GM19023 (cell line): ENCODE results near the gene NCBP1.
"Not testable (repeated sequence)": the region's sequence is repeated elsewhere in the genome, so short reads cannot be mapped to it uniquely, and the experiment has no call there.

Source experiments
- ATAC-seq: cut with Tn5 transposase; IDR thresholded peaks from one replicate; pipeline ENCODE4 v1.9.1; 2021; ENCODE audit warnings: mild to moderate bottlenecking, moderate library complexity; ENCODE audit not compliant: unreplicated experiment

Gene NCBP1

DNA sequence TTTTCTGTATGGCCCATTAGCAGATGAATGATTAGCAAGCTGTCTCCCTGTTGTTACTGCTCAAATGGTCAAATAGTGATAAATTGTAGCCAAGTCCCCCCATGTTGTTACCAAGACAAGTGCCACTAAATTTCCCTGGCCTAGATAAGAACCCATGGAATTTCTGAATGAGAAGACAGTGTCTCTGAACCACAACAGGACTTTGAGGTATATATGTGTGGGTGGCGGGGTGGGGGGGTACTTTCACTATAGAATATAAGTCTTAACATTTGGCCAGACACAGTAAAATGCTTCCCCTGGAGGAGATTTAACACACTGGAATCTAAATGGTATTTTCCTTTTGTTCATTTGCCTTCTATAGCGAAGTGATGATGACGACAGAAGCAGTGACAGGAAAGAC is 34.9 kb downstream of the NCBP1 start:
- no peak for ATAC-seq

DNA sequence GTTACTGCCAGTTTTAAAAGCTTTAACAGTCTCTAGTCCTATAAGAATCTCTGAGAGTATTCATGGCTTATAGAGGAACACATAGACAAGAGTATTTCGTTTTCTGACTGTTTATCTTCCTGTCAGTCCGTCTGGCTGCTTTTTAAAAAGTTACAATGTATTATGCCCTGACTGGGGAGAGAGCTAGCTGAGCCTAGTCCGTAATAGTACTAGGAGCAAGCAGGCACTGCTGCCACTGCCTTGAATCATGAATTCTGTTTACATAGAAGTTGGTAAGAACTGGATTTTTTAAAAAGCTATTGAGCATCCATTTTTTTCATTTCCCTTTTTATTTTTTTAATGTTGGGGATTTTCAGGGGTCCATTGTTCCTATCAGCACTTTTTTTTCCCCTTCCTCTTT is 37.0 kb downstream of the NCBP1 start:
- no peak for ATAC-seq

DNA sequence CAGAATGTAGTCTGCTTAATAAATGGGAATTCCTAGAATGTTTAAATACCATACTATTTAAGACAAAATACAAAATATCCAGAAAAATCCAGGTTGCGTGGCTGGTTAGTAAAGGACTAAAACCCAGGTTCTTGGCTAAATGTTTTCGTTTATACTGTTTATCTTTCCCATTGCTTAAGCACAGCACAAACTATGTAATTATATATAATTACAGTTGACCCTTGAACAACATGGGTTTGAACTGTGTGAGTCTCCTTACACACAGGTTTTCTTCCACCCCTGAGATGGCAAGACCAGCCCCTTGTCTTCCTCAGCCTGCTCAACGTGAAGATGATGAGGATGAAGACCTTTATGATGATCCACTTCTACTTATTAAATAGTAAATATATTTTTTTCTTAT is 38.8 kb downstream of the NCBP1 start:
- no peak for ATAC-seq

DNA sequence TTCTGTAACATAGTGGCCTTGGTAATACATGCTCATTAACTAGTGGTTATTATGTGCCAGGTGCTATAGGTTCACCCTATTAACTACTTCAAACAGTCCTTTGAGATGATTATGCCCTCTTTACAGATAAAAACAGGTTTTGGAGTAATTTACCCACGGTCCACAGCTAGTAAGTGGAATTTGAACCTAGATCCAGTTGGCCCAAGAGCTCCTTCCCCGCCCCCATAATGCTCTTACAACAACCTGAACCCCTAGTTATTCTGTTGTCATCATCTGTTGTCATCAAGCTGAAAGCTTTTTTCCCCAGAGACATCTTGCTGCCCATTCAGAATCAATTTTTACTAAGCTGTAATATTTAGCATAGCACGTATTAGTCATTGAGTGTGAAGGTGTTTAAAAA is 40.3 kb downstream of the NCBP1 start:
- ATAC-seq = no peak

DNA sequence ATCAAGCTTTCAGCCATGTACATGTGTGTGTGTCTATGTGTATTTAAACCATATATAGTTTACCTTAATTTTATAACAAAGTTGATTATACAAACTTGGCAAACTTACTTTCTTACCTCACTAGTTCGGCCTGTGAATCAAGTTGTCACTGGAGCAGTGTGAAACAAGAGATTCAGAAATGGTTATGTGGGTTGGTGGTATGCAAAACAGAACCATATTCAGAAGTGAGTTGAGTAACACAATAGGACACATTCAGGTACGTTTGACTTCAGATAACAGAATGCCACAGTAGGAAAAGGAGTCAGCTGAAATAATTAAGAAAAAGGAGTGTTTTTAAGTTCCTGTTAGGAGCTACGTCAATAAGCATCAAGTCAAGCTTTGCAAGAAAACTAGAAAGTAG is 42.0 kb downstream of the NCBP1 start:
- no peak for ATAC-seq

DNA sequence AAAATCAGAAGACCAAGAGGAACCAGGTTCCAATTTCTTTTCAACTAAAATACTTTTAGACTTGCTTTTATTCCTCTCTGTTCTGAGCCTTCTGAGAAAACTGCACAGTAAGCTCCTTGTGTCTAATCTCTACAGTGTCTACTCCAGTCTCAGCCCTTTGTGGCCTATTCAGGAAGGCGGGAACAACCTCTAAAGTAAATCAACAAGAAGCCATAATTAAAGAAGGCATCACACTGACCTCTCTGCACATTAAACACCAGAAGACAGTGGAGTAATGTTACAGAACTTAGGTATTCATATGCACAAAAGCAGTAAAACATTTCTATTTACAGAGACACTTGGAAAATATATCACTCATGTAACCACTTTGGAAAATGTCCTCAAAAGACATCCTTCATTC is 48.6 kb downstream of the NCBP1 start:
- no peak for ATAC-seq

DNA sequence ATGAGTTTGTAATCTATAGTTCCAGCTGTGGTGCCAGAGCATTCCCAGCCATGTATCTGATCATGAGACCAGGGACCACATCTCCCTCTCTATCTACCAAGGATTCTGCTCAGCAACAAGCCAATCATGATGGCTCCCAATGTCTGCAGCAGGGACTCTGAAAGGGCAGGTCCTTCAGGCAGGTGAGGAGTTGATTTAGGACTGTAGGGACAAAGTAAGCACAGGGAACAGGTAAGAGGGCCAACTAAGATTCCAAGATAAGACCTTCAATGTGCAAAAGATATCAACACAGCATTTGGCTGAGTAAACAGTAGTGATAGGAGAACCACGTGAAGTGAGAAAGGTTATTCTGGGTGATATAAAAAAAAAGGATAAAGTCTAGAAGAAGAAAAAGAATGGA is 55.0 kb downstream of the NCBP1 start:
- no peak for ATAC-seq

DNA sequence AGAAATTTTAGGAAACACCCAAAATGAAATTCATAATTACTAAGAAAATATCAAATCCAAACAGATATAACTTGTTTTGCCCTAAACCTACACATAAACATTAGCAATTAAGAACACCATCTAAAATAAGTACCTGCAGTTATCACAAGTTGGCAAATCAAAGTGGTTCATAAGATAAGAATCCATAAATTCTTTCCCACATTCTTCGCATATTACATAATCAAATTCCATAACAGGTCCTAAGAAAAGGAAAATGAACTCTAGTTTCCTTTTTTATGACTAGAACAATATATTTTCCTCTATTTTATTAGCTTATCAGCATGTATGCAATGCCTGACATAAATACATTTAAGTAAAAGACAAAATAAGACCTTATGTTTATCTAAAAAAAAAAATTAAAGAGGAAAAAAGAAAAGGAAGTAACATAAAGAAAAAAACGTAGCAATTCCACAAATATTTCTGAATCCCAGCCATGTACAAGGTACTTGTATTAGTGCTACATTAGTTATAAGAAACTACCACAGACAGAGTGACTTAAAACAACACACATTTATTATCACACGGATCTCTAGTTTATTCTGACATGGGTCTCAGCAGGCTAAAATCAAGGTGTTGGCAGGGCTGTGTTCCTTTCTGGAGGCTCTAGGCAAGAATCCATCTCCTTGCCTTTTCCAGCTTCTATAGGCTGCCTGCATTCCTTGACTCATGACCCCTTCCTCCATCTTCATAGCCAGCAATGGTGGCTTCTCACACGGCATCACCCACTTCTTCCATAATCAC is 56.0 kb downstream of the NCBP1 start:
- no peak for ATAC-seq

DNA sequence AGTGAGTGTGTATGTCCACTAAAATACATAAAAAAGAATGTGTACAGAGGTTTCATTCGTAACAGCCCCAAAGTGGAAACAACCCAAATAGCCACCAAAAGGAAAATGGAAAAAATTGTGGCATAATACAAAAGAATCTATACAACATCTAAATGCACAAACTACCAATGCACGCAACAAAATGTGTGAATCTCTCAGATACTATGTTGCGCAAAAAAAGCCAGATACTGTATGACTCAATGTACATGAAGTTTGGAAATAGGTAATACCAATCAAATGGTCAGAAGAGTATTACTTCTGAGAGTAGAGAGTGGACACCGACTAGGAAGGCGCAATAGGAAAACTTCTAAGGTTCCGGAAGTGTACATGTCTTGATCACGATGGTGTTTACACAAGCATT is 61.1 kb downstream of the NCBP1 start:
- ATAC-seq = no peak

DNA sequence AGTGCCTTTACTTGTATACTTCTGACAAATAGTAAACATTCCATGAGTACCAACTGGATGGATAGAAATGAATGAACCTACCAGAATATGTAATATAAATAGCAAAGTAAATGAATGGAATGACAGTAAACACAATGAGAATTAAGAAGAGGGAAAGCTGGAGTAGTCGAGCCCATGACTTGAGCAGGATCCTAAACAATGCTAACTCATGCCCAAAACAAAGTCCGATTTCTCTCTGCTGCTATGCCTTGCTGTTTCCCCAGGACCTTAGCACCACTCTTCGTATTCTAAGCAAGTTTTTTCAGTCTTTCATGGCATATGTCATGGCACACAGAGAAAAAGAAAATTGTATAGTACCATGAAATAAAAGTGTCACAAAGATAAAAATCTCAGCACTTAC is 61.8 kb downstream of the NCBP1 start:
- ATAC-seq = no peak

DNA sequence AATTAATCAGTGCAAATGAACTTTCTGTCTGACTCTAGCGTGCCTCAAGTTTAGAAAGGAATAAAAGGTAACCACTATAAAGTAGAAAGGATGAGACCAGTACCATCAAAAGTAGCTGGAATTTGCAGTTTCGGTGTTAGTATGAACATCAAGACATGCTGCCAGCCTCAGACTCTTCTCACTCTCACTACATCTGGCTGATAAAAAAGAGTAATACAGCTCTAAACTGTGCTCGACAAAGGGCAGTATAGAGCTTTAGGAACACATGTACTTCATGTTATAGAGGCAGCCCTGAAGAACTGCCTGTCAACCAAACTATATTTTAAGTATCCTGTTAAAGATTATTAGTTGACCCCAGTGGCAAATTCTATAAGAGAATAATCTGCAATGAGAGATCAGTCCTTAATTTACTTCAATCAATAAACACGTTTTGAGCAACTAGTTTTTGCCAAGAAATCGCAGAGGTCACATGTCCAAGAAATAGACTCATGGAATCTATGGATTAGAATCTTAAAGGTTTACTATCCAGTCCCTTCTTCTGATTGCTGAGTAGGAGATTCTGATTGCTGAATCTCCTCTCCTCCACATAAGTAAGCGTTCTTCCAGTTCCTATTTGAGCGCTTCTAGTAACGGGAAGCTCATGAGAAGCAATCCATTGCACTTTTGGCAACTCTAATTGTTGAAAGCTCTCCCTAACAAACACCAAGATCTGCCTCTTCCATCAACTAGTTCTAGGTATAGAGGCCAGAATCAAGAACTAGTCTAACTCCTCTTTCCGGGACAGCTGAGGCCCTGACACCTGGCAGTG is 62.6 kb downstream of the NCBP1 start:
- no peak for ATAC-seq

DNA sequence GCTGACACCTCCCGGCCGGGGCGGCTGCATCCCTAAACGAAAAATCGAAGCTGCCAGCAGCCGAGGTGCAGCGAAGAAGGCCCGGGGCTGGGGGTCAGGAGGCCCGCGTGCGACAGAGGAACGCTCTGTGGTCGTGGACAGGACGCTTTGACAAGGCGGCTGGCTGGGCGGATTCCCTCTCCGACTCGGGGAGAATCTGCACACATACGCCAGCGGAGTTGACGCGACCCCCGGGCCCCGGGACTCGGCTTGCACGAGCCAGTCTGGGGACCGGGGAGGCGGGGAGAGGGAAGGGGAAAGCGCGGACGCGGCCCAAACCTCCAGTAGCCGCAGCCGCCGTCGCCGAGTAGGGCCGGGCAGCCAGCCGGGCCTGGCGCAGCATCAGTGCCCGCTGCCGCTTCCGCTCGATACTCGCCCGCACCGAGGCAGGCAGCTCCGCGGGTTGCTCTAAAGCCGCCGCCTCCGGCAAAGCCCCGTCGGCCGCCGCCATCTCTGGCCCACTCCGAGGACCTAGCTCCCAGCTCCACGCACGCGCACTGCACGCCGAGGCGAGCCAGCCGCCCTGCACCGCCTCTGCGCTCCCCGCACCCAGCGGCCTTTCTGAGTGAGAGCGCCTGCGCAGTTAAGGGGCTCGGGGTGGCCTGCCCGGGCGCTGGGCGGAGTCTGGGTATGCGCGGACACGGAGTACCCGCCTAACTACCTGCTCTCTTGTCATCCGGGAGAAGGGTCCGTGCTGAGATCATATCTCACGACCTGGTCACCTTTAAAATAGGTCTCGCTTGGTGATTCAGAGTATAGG is 63.4 kb downstream of the NCBP1 start, which contains the start of gene XPA:
TSS of gene XPA (minus strand) at position 538 of the 799 bp plus-strand sequence. CDS start at position 490, 48 bp downstream.
- ATAC-seq = peak; percentile 90

DNA sequence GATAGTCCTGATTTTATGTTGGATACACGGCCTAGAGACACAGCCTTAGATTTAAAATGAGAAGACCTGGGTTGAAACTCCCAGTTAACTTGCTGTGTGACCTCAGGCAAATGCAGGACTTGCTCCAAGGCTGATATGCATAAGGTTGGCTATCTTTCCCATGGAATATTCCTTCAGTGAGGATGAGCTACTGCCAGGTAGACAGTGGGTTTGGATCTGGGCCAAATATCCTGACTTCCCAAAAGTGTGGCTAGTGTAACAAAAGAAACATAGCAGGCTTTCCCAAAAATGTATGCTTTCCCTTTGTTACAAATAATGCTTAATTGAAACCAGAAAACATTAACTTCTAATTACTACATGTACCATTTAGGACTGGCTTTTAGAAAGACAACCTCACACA is 64.2 kb downstream of the NCBP1 start:
- no peak for ATAC-seq

DNA sequence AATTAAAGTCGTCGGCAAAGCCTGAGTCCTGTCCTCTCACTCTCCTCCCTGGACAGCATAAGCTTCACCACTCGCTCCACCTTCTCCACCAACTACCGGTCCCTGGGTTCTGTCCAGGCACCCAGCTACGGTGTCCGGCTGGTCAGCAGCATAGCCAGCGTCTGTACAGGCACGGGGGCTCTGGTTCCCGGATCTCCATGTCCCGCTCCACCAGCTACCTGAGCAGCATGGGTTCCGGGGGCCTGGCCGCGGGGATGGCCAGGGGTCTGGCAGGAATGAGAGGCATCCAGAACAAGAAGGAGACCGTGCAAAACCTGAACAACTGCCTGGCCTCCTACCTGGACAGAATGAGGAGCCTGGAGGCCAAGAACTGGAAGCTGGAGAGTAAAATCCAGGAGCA is 65.2 kb downstream of the NCBP1 start:
- no peak for ATAC-seq

DNA sequence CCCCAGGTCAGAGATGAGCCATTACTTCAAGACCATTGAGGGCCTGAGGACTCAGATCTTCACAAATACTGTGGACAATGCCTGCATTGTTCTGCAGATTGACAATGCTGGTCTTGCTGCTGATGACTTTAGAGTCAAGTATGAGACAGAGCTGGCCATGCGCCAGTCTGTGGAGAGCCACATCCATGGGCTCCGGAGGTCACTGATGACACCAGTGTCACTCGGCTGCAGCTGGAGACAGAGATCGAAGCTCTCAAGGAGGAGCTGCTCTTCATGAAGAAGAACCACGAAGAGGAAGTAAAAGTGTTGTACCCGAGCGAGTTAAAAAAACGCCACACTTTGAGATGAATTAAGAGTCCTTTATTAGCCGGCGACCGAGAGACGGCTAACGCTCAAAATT is 65.7 kb downstream of the NCBP1 start:
- not testable (repeated sequence) for ATAC-seq

DNA sequence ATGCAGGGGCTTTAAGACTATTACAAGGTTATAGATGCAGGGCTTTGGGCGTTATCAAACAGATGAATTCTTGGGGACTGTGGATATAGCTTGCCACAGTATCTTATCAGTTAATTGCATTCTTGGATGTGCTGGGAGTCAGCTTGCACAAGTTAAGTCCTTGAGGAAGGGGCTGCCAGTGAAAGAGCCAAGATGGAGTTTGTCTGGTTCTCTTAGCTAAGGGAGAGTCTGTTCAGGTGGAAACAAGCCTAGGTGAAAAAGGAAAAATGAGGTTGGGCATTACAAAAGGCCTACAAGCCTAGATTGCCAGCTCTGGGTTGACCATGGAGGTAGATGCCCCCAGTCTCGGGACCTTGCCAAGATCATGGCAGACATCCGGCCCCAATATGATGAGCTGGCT is 66.2 kb downstream of the NCBP1 start:
- ATAC-seq = not testable (repeated sequence)

DNA sequence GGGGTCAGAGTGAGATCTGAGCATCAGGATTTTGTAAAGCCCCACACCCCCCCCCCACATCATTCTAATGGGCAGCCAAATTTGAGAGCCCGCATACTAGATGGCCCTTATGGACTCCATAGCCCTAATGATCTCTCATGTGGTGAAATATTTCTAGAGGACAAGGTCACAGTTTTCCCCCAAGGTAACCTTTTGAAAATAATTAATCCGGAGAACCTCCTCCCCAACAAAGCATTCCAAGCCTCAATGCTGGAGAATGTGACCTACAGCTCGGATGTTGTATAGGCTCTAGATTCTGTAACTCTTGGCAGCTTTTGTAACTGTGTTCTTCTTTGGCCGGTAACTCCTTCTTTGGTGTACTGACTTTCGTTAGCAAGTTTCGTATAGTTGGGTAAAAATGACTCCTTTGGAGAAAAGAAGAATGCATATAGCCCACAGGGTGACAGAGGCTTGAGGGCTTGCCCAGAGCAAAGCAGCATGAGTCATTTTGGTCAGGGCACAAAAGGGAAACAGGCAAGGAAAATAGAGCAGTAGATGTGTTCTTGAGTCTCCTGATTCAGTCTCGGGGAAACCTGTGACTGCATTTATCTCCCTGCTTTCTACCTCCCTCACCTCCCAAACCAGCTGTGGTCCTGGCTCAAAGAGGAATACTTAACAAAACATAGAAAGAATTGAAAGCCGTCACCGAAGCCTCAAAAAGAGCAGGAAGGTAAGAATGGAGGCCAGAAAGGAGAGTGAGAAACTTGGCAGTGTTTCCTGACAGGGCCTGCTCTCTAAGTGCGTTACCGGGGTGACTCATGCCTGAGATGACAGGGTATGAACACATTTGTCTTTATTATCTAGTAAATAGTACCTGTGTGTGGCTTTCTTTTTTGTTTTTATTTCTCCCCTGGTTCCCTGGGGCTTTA is 70.1 kb downstream of the NCBP1 start:
- no peak for ATAC-seq

DNA sequence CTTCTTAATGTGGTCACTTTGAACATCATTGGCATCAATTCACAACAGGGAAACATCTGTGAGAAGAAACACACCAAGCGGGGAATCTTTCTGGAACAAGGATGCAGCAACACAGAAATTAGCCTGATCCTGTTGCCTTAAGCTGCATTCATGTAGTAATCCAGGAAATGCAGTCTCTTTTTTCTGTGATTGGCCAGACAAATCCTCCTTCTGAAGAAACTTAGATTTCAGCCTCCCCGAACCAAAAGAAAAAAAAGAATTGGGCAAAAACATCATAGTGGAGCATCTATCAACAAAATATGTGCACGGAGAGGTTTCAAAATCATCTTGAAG is 70.7 kb downstream of the NCBP1 start:
- no peak for ATAC-seq

DNA sequence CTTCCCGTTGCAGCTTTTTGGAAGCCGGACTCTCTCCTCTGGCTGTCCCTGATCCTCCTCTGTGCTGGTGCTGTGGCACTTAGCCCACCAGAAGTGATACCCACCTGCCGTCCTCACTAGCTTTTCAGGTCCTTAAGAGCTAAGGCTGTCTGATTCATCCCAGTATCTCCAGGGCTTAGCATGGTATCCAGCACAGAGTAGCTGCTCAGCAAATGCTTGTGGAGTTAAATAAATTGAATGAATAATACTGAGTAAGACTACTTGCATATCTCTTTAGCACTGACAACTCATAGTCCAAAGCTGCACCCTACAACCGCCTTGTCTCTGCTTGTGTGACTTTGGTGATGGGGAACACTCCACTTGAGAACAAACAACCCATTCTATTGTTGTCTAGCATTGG is 71.2 kb downstream of the NCBP1 start:
- ATAC-seq = no peak

DNA sequence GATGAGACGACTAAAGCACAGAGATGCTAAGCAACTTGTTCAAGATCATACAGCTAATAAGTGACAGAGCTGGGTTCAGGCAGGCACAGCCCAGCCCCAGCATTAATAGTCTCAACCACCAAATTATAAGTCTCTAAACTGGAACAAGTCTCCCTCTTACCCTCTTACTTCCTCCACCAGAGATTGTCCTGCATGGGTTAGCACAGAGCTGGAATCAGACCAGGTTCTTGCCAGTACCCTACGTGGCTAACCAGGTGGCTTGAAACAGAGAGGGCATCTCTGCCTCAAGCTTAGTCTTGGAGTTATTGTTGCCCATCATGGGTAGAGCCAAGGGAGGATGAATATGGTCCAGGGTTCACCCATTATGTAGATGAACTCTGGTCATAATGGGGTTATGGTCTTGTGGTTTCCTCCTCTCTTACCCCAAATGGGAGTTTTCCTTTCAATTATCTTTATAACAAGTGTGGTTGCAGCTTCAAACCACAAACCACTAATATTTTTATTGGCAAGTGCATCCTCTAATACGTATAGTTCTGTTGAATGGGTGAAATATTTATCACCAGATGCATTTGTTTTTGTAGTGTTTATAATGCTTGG is 71.8 kb downstream of the NCBP1 start:
- ATAC-seq = no peak
